ENCODE results near the gene DHX32. TPM values are rescaled to one million over a fixed set of nuclear protein-coding genes. Genes with fewer than 3 reads are reported as not detected.

Gene DHX32
- total RNA-seq, result 48.4 TPM

GRCh38 chr10:125881192-125881591 is at the start of gene DHX32:
Gene DHX32, minus strand, starts transcription at chr10:125881292. Its CDS starts 468 bp downstream, at chr10:125880824.

GRCh38 chr10:125896088-125896934 is 15.2 kb upstream of the DHX32 start, which contains the start of gene FANK1:
Gene FANK1, plus strand, starts transcription at chr10:125896564. Its CDS starts 79 bp downstream, at chr10:125896643.

GRCh38 chr10:125822878-125823662 is 58.0 kb downstream of the DHX32 start, which contains the start of the genes BCCIP and UROS:
Gene BCCIP, plus strand, starts transcription at chr10:125823546. Its CDS starts 12 bp downstream, at chr10:125823558.
Gene UROS, minus strand, starts transcription at chr10:125823258. Its CDS starts 6,759 bp downstream, at chr10:125816499.

Other genes starting within 250 kb of the DHX32 start
- not detected for gene TEX36, start 198.1 kb downstream of the DHX32 start, total RNA-seq
- gene EDRF1, start 161.6 kb downstream of the DHX32 start, total RNA-seq, result 50.4 TPM
- 1.2 TPM for gene MMP21, start 105.5 kb downstream of the DHX32 start, total RNA-seq
- gene UROS, start 58.0 kb downstream of the DHX32 start, total RNA-seq, result 55.3 TPM
- gene BCCIP, start 57.7 kb downstream of the DHX32 start, total RNA-seq, result 63.5 TPM
- gene FANK1, start 15.3 kb upstream of the DHX32 start, total RNA-seq, result 3.1 TPM

Data from camera-type eye (tissue), 1 donor.